Measurements from ENCODE around the gene GTPBP8. TPM values are rescaled to one million over a fixed set of nuclear protein-coding genes. Genes with fewer than 3 reads are reported as not detected.

Gene GTPBP8
- total and polyA plus RNA-seq, 2 of the 8 experiments (the other 6 are each of a cell fraction or from before 2014, with no cell fraction given), result 25.8 to 27.6 TPM

DNA sequence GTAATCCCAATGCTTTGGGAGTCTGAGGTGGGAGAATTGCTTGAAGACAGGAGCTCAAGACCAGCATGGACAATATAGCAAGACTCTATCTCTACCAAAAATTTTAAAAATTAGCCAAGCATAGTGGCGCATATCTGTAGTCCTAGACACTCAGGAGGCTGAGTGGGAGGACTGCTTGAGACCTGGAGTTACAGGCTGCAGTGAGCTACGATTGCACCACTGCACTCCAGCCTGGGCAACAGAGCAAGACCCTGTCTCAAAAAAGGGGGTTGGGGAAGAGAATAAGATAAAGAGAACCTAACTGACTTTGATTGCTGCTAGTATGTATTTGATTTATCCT is 16.6 kb upstream of the GTPBP8 start:
- Histone ChIP-seq H3K23me2 (ENCODE audit: low read depth, low read length) (no peaks in the 10 kb centered on the region), H2BK5ac (ENCODE audit: low read depth, low read length) (no peak overlapping the region), H3K18ac (ENCODE audit: extremely low read depth, low read length) (no peak overlapping the region), H2AK5ac (ENCODE audit: low read depth, low read length) (no peak overlapping the region), H2BK120ac (replicated peaks; ENCODE audit: low read depth, low read length) (no peak overlapping the region), H2BK15ac (ENCODE audit: low read length) (no peak overlapping the region), H3K36me3 (ENCODE audit: control insufficient read depth in 2 of 4, insufficient read depth in 4 of 4, low read length in 3 of 4) (no peaks in the 10 kb centered on the region), H3K79me1 (ENCODE audit: low read depth, low read length) (no peaks in the 10 kb centered on the region), H3K27me3 (replicated peaks in 1 of 4; ENCODE audit: control insufficient read depth in 3 of 4, extremely low read depth in 1 of 4, insufficient read depth in 3 of 4, low read length in 3 of 4) (no peaks in the 10 kb centered on the region), H3K4me2 (ENCODE audit: insufficient read depth in 1 of 2, low read depth in 2 of 2, low read length in 2 of 2) (no peak overlapping the region), H4K20me1 (replicated peaks in 1 of 2; ENCODE audit: control insufficient read depth in 1 of 2, insufficient read depth in 2 of 2, low read length in 2 of 2) (no peaks in the 10 kb centered on the region), H2BK12ac (ENCODE audit: low read depth, low read length) (no peak overlapping the region), H2BK20ac (ENCODE audit: low read length) (no peak overlapping the region), H4K91ac (replicated peaks; ENCODE audit: insufficient read length, low read length) (no peak overlapping the region), H3K14ac (ENCODE audit: insufficient read length) (no peak overlapping the region), H3K4ac (replicated peaks; ENCODE audit: insufficient read length, low read depth, low read length) (no peak overlapping the region), H4K8ac (ENCODE audit: extremely low read depth, insufficient read depth, low read length) (no peak overlapping the region), H3K79me2 (ENCODE audit: control insufficient read depth in 1 of 2, insufficient read depth in 2 of 2, low read length in 2 of 2) (no peaks in the 10 kb centered on the region), H3K9ac (replicated peaks in 1 of 4; ENCODE audit: extremely low read depth in 1 of 4, low read depth in 3 of 4, low read length in 3 of 4) (no peak overlapping the region), H3K4me1 (replicated peaks in 1 of 4; ENCODE audit: control insufficient read depth in 3 of 4, insufficient read depth in 4 of 4, low read length in 3 of 4) (no peaks in the 10 kb centered on the region), H3K56ac (replicated peaks; ENCODE audit: insufficient read length, low read depth, low read length) (no peak overlapping the region), H3K9me3 (ENCODE audit: insufficient read depth in 2 of 2, low read depth in 1 of 2, low read length in 1 of 2) (no peaks in the 10 kb centered on the region), H3K23ac (ENCODE audit: insufficient read length) (no peak overlapping the region), H3K4me3 (ENCODE audit: extremely low read depth in 1 of 4, insufficient read depth in 2 of 4, low read depth in 3 of 4, low read length in 4 of 4) (no peak overlapping the region), H3K27ac (ENCODE audit: low read depth, low read length) (no peak overlapping the region), H4K5ac (ENCODE audit: insufficient read length, low read depth, low read length) (no peak overlapping the region), H2AFZ (ENCODE audit: low read length) (no peak overlapping the region)
- WGBS, 2 experiments (ENCODE audit: extremely low coverage in 1 of 2, insufficient coverage in 1 of 2, insufficient read length in 1 of 2, insufficient replicate concordance in 2 of 2, low coverage in 1 of 2, low lambda C conversion rate in 2 of 2, missing lambda C conversion rate in 1 of 2), result 95% methylated on average over 2 of the region's 2 CpGs; no CpG with 5 or more reads in 1 of the 2 experiments
- CTCF ChIA-PET (ENCODE audit: partially characterized antibody), result interaction anchor here (0.6 to 0.8 kb wide), 4 partner anchors 172 to 714 kb away, joined by 3 to 5 read pairs (median 4); no protein-coding TSS in a partner anchor
- DNase-seq (ENCODE audit: low read depth in 1 of 2, low spot score in 2 of 2), result no peak
- POLR2A ChIA-PET (ENCODE audit: partially characterized antibody), result interaction anchor here (2.2 kb wide), 1 partner anchor 17 kb away, joined by 7 read pairs; the partner anchor contains the start of gene GTPBP8
- FAIRE-seq, result no peak
- TF ChIP-seq SIRT6 (IDR thresholded peaks at IDR 0.05; ENCODE audit: low read length), result no peak
- no peak for TF ChIP-seq JUN (IDR thresholded peaks at IDR 0.05; ENCODE audit: low read depth, low read length)
- TF ChIP-seq HDAC2 (IDR thresholded peaks at IDR 0.05; ENCODE audit: borderline replicate concordance in 1 of 2, low read depth in 2 of 2, low read length in 2 of 2), result no peak
- no peak for TF ChIP-seq PHF8 (conservative IDR thresholded peaks at IDR 0.05; ENCODE audit: low read depth, low read length)
- TF ChIP-seq, protein P1, sequence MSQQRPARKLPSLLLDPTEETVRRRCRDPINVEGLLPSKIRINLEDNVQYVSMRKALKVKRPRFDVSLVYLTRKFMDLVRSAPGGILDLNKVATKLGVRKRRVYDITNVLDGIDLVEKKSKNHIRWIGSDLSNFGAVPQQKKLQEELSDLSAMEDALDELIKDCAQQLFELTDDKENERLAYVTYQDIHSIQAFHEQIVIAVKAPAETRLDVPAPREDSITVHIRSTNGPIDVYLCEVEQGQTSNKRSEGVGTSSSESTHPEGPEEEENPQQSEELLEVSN (IDR thresholded peaks at IDR 0.05), result no peak
